Daoy (cell line): Measurements from ENCODE around the gene SSBP4. TPM values are rescaled to one million over a fixed set of nuclear protein-coding genes. Genes with fewer than 3 reads are reported as not detected.
"Not testable (repeated sequence)": the region's sequence is repeated elsewhere in the genome, so short reads cannot be mapped to it uniquely, and the experiment has no call there.

Experiments
- DNase-seq: peaks from one replicate; pipeline ENCODE4 v3.0.0-alpha.2; 2015; ENCODE audit warnings: low read depth
- total RNA-seq: library from RNA; depleted of rRNA; stranded (reverse); fragments of >200 nt; shearing (Covaris generic); gene quantifications from 2 replicates; pipeline ENCODE4 v1.2.3, GENCODE V29; 2014; rRNA removed

SSBP4 gene
- 57.4 and 73.6 TPM in 2 replicates for total RNA-seq

GRCh38 chr19:18419195-18419698, at the start of gene SSBP4:
Gene SSBP4, plus strand, starts transcription at chr19:18419398. Its CDS starts 251 bp downstream, at chr19:18419649.
- peak; percentile 86 for DNase-seq

DNA sequence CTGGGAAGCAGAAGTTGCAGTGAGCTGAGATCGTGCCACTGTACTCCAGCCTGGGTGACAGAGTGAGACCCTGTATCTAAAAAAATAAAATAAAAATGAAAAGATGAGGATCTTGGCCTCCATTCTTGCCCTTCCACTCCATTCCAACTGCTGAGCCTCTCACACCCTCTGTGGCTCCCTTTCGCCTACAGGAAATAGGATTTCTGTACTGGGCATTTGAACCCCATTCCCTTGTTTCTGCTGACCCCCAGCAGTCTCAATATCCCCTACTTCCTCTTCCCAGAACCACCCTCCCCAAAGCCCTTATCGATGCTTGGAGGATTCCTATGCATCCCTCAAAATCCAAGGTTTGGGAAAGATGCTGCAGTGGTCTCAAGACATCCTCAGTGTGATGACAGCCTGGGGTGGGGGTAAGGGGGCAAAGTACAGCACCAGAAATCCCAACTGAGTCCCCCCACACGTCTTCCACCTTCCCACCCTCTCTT, 45.7 kb upstream of the SSBP4 start:
- no peak for DNase-seq

- DNase-seq = peak; percentile 99
Observed at GRCh38 chr19:18373892-18374629, 45.1 kb upstream of the SSBP4 start.

- no peak for DNase-seq
Observed at GRCh38 chr19:18377026-18377425, 42.2 kb upstream of the SSBP4 start.

DNA sequence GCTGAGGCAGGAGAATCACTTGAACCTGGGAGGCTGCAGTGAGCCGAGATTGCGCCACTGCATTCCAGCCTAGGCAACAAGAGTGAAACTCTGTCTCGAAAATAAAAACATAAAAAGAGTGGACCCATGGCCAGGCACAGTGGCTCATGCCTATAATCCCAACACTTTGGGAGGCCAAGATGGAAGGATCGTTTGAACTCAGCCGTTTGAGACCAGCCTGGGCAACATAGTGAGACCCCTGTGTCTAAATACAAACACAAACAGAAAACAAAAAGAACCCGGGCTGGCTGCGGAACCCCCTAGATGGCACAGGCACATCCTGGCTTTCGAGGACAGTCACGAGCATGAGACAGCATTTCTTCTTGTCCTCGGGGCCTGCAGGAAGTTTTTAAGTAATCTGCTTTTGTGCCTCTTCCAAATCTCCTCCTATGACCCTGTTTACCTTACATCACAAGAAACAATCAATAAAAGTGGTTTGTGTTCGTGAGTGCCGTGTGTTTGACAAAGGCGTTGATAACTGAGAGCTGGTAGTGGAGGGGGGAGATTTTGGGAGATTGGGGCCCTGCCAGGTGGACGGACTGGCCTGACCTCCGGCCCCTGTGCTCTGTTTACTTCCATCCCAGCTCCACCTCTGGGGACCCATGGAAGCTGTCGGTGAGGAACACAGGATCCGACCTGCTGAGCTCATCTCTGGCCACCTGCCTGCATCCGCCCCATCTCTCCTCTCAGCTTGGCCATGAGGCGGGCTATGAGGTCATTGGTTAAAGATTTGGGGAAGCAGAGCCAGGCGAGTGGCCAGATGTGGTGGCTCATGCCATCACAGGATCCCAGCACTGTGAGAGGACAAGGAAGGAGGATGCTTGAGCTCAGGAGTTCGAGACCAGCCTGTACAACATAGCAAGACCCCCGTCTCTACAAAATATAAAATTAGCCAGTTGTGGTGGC, 39.1 kb upstream of the SSBP4 start:
- peak; percentile 89 for DNase-seq

GRCh38 chr19:18380843-18381242, 38.4 kb upstream of the SSBP4 start:
- no peak for DNase-seq

GRCh38 chr19:18383622-18384021, 35.6 kb upstream of the SSBP4 start:
- DNase-seq = not testable (repeated sequence)

- no peak for DNase-seq
Observed at GRCh38 chr19:18384775-18385174, 34.4 kb upstream of the SSBP4 start.

- DNase-seq = peak; percentile 52
Observed at GRCh38 chr19:18385359-18385674, 33.9 kb upstream of the SSBP4 start.

DNA sequence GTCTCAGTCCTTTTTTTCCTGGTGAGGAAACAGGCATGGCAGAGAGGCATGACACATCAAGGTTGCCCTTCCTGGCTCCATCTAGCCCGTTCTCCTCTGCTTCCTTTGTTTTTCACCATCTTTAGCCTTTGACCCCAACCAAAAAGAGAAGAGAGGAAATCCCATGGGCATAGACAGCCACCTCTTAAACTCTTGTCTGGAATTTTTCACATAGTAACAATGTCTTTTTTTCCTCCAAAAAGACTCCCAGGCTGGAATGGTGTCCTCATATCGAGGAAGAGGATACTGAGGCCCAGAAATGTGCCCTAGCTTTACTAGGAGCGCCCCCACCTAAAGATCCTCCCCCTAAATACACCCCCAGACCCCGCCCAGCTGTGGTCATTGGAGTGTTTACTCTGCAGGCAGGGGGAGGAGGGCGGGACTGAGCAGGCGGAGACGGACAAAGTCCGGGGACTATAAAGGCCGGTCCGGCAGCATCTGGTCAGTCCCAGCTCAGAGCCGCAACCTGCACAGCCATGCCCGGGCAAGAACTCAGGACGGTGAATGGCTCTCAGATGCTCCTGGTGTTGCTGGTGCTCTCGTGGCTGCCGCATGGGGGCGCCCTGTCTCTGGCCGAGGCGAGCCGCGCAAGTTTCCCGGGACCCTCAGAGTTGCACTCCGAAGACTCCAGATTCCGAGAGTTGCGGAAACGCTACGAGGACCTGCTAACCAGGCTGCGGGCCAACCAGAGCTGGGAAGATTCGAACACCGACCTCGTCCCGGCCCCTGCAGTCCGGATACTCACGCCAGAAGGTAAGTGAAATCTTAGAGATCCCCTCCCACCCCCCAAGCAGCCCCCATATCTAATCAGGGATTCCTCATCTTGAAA, 33.3 kb upstream of the SSBP4 start, which contains the start of gene GDF15:
Gene GDF15 (plus strand): TSS at position 484 of the 868 bp plus-strand sequence. CDS start 32 bp downstream, at position 516.
- peak; percentile 46 for DNase-seq

DNA sequence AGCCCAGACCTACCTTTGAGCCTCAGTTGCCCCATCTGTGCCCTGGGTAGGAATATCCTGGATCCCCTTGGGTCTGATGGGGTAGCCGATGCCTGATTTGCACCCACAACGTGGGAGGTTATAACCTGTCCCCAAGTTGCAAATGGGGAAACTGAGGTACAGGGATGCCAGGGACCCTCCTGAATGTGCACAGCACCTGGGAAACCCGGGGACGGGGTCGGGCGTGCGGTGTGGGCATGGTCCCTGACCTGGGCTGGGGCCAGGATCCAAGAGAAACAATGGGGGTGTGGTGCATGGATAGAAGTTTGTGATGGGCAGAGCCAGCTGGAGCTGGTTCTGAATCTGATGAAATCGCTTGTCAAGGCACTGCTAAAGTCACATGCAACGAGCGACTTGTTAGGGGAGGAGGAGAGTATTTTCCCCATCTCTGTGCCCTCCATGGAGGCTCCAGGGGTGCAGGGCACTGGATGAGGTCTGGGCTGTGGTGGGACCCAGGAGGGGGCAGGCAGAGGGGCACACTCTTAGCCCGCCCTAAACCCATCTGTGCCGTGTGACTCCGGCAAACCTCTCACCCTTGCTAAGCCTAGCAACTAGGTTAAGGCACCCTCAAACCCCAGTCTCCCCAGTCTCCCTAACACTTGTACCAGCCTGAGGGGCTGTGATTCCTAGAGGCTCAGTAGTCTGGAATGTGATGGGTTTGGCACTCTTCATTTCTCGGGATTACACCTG, 32.5 kb upstream of the SSBP4 start:
- DNase-seq = no peak

DNA sequence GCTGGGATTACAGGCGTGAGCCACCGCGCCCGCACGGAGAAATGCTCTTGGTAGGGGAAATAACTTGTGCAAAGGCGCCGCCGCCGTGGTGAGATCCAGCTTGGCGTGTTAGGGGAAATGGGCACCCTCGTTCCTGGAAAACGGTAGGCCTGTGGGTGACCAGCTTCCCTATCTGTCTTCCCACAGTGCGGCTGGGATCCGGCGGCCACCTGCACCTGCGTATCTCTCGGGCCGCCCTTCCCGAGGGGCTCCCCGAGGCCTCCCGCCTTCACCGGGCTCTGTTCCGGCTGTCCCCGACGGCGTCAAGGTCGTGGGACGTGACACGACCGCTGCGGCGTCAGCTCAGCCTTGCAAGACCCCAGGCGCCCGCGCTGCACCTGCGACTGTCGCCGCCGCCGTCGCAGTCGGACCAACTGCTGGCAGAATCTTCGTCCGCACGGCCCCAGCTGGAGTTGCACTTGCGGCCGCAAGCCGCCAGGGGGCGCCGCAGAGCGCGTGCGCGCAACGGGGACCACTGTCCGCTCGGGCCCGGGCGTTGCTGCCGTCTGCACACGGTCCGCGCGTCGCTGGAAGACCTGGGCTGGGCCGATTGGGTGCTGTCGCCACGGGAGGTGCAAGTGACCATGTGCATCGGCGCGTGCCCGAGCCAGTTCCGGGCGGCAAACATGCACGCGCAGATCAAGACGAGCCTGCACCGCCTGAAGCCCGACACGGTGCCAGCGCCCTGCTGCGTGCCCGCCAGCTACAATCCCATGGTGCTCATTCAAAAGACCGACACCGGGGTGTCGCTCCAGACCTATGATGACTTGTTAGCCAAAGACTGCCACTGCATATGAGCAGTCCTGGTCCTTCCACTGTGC, 30.9 kb upstream of the SSBP4 start:
- DNase-seq = peak; percentile 78

GRCh38 chr19:18388960-18389725, 30.1 kb upstream of the SSBP4 start:
- DNase-seq = no peak

DNA sequence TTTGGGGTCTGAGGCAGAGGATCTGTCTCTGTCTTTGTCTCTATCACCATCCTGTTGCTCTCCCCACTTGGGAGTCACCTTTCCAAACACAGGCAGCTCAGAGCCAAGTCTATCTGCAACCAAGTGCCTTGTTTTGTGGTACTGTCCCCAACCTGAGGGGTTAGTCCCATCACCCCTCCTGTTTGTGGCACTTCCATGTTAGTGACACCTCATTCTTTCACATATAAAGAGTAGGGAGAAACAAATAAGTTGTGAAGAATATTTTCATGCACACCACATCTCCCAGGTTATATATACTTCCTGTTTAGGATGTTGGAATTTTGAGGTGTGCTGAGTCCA, 29.5 kb upstream of the SSBP4 start:
- no peak for DNase-seq

- no peak for DNase-seq
Observed at GRCh38 chr19:18390065-18390907, 28.9 kb upstream of the SSBP4 start.

DNA sequence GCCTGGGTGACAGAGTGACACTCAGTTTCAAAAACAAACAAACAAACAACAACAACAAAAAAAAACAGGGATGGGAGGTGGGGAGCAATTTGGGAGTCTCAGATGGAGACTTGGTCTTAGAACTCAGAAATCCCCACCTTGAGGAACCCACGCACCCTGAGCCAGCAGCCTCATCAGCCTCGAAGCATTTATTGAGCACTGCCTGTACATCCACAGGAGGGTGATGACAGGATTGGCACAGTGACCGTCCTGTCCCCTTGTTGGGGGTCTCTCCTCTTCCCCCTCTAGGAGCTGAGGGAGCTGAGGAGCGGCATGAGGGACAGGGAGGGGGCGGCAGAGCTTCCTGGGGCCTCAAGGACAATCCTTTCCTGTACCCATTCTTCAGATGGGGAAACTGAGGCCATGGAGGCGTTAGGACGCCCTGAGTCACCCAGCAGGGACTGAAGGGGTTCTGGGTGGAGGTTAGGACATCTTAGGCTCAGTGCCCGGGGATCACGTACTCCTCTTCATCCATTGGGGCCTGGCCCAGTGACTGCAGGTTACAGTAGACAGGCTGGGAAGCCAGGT, 27.6 kb upstream of the SSBP4 start:
- no peak for DNase-seq

DNA sequence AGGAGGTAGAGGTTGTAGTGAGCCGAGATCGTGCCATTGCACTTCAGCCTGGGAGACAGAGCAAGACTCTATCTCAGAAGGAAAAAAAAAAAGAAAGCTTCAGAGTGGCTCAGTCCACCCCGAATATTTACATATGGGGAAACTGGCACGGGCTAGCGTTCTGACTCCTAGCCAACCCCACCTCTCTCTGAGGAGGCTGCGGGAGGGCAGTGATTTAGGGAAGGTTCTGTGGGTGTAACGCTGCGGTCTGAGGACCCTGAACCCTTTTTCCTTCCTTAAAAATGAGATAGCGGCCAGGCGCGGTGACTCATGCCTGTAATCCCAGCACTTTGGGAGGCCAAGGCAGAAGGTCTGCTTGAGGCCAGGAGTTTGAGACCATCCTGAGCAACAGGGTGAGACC, 26.8 kb upstream of the SSBP4 start:
- DNase-seq = peak; percentile 82

- no peak for DNase-seq
Observed at GRCh38 chr19:18392926-18393325, 26.3 kb upstream of the SSBP4 start.
